Myometrial cell (primary cell): ENCODE results near the gene CORO1A. TPM values are rescaled to one million over a fixed set of nuclear protein-coding genes. Genes with fewer than 3 reads are reported as not detected.

Experiments
- total RNA-seq: library from RNA; depleted of rRNA; stranded (reverse); fragments of >200 nt; gene quantifications from 2 replicates; pipeline ENCODE4 v1.2.3, GENCODE V29; 2015

Gene CORO1A
- total RNA-seq: 4.3 and 7.2 TPM in 2 replicates

DNA sequence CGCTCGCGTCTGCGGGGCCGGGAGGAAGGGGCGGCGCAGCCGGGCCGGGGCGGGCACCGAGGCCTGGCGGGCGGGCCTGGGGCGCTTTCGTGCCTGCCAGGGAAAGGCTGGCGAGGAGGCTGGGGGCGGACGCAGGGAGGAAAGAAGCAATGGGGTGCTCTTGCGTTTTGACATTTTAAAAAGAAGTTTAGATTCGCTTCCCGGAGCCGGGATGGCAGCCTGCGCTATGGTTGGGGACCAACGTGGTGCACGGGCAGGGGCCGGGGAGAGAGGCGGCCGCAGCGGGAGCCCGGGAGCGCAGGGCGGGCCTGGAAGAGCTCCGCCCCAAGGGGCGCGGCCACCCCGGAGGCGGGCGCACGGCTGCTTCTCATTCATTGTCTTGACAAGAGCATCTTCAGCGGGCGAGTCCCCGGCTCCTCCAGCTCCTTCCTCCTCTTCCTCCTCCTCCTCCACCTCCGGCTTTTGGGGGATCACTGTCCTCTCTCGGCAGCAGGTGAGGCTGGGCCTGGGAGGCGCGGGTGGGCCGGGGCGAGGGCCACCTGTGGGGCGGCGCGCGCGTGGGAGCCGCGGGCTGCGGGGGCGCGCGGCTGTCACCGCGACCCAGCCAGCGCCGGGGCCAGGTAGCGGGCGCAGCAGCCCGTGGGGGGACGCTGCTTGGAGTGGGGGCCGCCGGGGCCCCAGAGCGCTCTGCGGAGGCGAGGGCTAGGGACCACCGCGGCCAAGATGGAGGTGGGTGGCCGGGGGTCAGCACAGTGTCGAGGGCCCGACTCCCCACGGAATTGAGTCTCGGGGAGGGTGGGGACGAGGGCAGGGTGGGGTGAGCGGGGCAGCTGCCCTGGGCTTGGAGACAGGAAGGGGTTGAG is at the start of gene CORO1A:
Gene CORO1A, plus strand, starts transcription at position 370 of the 863 bp plus-strand sequence. CDS start 1,608 bp downstream, outside the sequence.

DNA sequence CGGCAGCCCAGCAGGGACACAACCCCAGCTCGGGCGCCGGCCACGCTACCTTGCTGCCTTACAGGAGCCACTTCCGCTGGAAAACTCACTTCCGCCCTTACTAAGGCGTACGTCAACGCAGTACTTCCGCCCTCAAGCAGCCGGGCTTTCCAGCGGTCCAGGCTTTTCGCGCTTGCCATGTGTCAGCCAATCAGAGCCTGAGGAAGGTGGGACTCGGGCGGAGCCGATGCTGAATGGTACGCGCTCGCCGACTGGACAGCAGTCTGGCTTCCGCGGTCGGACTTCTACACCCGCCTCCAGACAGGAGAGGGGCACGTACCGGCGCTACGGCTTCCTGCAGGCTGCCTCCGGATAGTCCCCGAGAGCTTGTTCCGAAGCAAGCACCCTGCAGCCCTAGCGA is 10.2 kb downstream of the CORO1A start, which contains the start of the genes BOLA2B and SLX1A:
Gene BOLA2B, minus strand, starts transcription at position 52 of the 400 bp plus-strand sequence. CDS start 71 bp downstream, outside the sequence.
Gene SLX1A, plus strand, starts transcription at position 261 of the 400 bp plus-strand sequence. CDS start 210 bp downstream, outside the sequence.

DNA sequence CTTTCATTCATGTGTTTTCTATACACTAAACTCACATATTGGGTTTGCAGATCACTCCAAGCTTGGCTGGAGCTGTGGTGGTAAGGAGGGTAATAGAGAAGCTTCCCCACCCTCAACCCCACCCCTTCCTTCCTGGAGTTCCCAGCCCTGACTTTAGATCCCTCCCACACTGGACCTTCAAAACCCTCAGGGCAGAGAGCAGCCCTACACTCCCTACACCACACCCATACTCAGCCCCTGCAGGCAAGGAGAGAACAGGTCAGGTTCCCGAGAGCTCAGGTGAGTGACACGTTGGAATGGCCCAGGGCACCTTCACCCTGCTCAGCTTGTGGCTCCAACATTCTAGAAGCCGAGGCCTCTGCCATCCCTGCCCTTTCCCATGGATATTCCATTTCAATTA is 15.6 kb downstream of the CORO1A start, which contains the start of gene SULT1A3:
Gene SULT1A3, plus strand, starts transcription at position 207 of the 400 bp plus-strand sequence. CDS start 1,474 bp downstream, outside the sequence.

Other genes with a start within 250 kb of the CORO1A start
- gene TMEM219, start 221.5 kb upstream of the CORO1A start, total RNA-seq: 141 and 145 TPM in 2 replicates
- 36.9 and 38.3 TPM in 2 replicates for gene TAOK2, start 209.7 kb upstream of the CORO1A start, total RNA-seq
- gene HIRIP3, start 188.0 kb upstream of the CORO1A start, total RNA-seq: 12.1 and 13.8 TPM in 2 replicates
- 56.8 and 138 TPM in 2 replicates for gene INO80E, start 187.4 kb upstream of the CORO1A start, total RNA-seq
- 0.53 TPM in 1 of 2 replicates, not detected in the other for gene DOC2A, start 172.6 kb upstream of the CORO1A start, total RNA-seq
- gene C16orf92, start 160.4 kb upstream of the CORO1A start, total RNA-seq: not detected in 2 replicates
- gene TLCD3B, start 152.3 kb upstream of the CORO1A start, total RNA-seq: 1.2 TPM in 1 of 2 replicates, not detected in the other
- 1,681 and 1,789 TPM in 2 replicates for gene ALDOA, start 117.8 kb upstream of the CORO1A start, total RNA-seq
- 141 and 176 TPM in 2 replicates for gene PPP4C, start 107.6 kb upstream of the CORO1A start, total RNA-seq
- gene TBX6, start 91.7 kb upstream of the CORO1A start, total RNA-seq: 0.35 and 0.86 TPM in 2 replicates
- 17.9 and 28.3 TPM in 2 replicates for gene YPEL3, start 87.4 kb upstream of the CORO1A start, total RNA-seq
- gene GDPD3, start 70.1 kb upstream of the CORO1A start, total RNA-seq: 0.89 and 2.9 TPM in 2 replicates
- gene MAPK3, start 60.4 kb upstream of the CORO1A start, total RNA-seq: 69.5 and 90.6 TPM in 2 replicates
- 316 and 413 TPM in 2 replicates for gene BOLA2B, start 10.1 kb downstream of the CORO1A start, total RNA-seq
- 57.9 and 58.7 TPM in 2 replicates for gene SLX1A, start 10.3 kb downstream of the CORO1A start, total RNA-seq
- gene SULT1A3, start 15.7 kb downstream of the CORO1A start, total RNA-seq: 1.7 and 5.0 TPM in 2 replicates
- 0.18 and 0.29 TPM in 2 replicates for gene NPIPB13, start 64.9 kb downstream of the CORO1A start, total RNA-seq
- 49.6 and 58.5 TPM in 2 replicates for gene CD2BP2, start 171.7 kb downstream of the CORO1A start, total RNA-seq
- 42.7 and 45.6 TPM in 2 replicates for gene TBC1D10B, start 186.9 kb downstream of the CORO1A start, total RNA-seq
- not detected in 2 replicates for gene MYL11, start 191.2 kb downstream of the CORO1A start, total RNA-seq
- not detected in 2 replicates for gene SEPTIN1, start 199.0 kb downstream of the CORO1A start, total RNA-seq
- 7.2 and 9.7 TPM in 2 replicates for gene ZNF48, start 211.8 kb downstream of the CORO1A start, total RNA-seq
- 9.9 and 11.8 TPM in 2 replicates for gene ZNF771, start 224.0 kb downstream of the CORO1A start, total RNA-seq
- 31.7 and 34.7 TPM in 2 replicates for gene DCTPP1, start 246.4 kb downstream of the CORO1A start, total RNA-seq